GM21447 (cell line): ENCODE measurements around the gene PTPRN2.

ENCODE experiments used
- ATAC-seq: cut with Tn5 transposase; IDR thresholded peaks from one replicate; pipeline ENCODE4 v1.9.1; 2021; ENCODE audit not compliant: unreplicated experiment

PTPRN2 gene

GRCh38 chr7:157580324-157580723 lies 1007.3 kb downstream of the PTPRN2 start:
- no peak for ATAC-seq

- no peak for ATAC-seq
Observed at GRCh38 chr7:157579425-157579824, 1008.2 kb downstream of the PTPRN2 start.

GRCh38 chr7:157577796-157578339 lies 1009.8 kb downstream of the PTPRN2 start:
- no peak for ATAC-seq

- no peak for ATAC-seq
Observed at GRCh38 chr7:157577061-157577460, 1010.6 kb downstream of the PTPRN2 start.

GRCh38 chr7:157576415-157576814 lies 1011.2 kb downstream of the PTPRN2 start:
- ATAC-seq: no peak

- ATAC-seq: no peak
Observed at GRCh38 chr7:157575777-157576176, 1011.8 kb downstream of the PTPRN2 start.

GRCh38 chr7:157574914-157575586 lies 1012.6 kb downstream of the PTPRN2 start:
- ATAC-seq: no peak

- no peak for ATAC-seq
Observed at GRCh38 chr7:157574120-157574825, 1013.4 kb downstream of the PTPRN2 start.

- ATAC-seq: no peak
Observed at GRCh38 chr7:157573244-157573643, 1014.4 kb downstream of the PTPRN2 start.

- no peak for ATAC-seq
Observed at GRCh38 chr7:157572622-157573021, 1015.0 kb downstream of the PTPRN2 start.

GRCh38 chr7:157570531-157571200 lies 1017.0 kb downstream of the PTPRN2 start:
- no peak for ATAC-seq

GRCh38 chr7:157569967-157570366 lies 1017.7 kb downstream of the PTPRN2 start:
- no peak for ATAC-seq

- peak; percentile 93 for ATAC-seq
Observed at GRCh38 chr7:157568770-157569584, 1018.6 kb downstream of the PTPRN2 start.

GRCh38 chr7:157568106-157568769 lies 1019.4 kb downstream of the PTPRN2 start:
- ATAC-seq: no peak

GRCh38 chr7:157567666-157568065 lies 1020.0 kb downstream of the PTPRN2 start:
- ATAC-seq: no peak

- no peak for ATAC-seq
Observed at GRCh38 chr7:157566631-157567006, 1021.0 kb downstream of the PTPRN2 start.

GRCh38 chr7:157565981-157566630 lies 1021.5 kb downstream of the PTPRN2 start:
- ATAC-seq: no peak

- no peak for ATAC-seq
Observed at GRCh38 chr7:157565201-157565626, 1022.4 kb downstream of the PTPRN2 start.

- no peak for ATAC-seq
Observed at GRCh38 chr7:157564517-157565177, 1023.0 kb downstream of the PTPRN2 start.
